ENCODE measurements around the gene GLOD5. TPM values are rescaled to one million over a fixed set of nuclear protein-coding genes. Genes with fewer than 3 reads are reported as not detected.

The GLOD5 gene
- total and polyA plus RNA-seq, 2 of the 4 experiments (the other 2 are of a cell fraction), result not detected

DNA sequence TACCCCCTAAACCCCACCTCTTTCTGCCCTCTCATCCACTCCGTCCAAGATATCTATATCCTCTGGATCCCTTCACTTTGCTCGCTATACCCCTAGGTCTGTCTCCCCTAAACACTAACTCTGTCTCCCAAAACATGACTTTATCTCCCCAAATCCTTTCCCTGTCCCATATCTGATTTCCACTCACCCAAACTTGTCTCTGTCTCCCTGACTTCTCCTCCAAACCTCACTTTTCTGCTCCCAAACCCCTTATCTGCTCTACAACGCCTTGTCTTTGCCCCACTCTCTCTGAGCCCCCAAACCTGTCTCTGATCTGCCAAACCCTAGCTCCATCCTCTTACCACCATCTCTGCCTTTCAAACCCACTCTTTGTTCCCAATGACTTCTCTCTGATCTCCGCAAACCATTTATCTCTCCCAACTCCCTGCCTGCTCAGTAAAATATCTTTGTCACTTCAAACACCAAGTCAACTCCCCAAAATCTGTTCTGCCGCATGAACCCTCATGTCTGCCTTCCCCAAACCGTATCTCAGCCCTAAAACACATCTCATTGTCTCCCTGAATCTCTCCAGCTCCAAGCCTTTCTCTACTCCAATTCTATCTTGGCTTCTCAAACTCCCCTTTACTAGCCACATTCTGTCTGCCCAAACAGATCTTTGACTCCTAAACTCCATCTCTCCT lies 25.4 kb downstream of the GLOD5 start:
- Histone ChIP-seq H3K4me3 (ENCODE audit: insufficient read depth, low read depth, low read length) (no peak overlapping the region), H3K9me3 (ENCODE audit: control insufficient read depth, insufficient read depth, low read length) (no peaks in the 10 kb centered on the region), H3K18ac (ENCODE audit: low read depth, low read length) (no peak overlapping the region), H3K79me1 (ENCODE audit: low read depth in 1 of 2, low read length in 2 of 2) (no peaks in the 10 kb centered on the region), H3K4ac (ENCODE audit: low read depth, low read length) (no peak overlapping the region), H2BK20ac (ENCODE audit: low read depth, low read length) (no peak overlapping the region), H3K23ac (ENCODE audit: low read depth, low read length) (no peak overlapping the region), H2AK9ac (replicated peaks; ENCODE audit: low read depth, low read length, poor library complexity) (no peak overlapping the region), H3K4me1 (ENCODE audit: control insufficient read depth, insufficient read depth, low read length) (no peaks in the 10 kb centered on the region), H2BK15ac (ENCODE audit: low read depth, low read length) (no peak overlapping the region), H3K9ac (ENCODE audit: low read depth, low read length) (no peak overlapping the region), H3K27me3 (ENCODE audit: control insufficient read depth, insufficient read depth, low read length) (peaks cover 22% of the 10 kb centered on the region), H2AFZ (replicated peaks; ENCODE audit: low read length, poor library complexity) (no peak overlapping the region), H3K36me3 (ENCODE audit: control insufficient read depth, insufficient read depth, low read length) (no peaks in the 10 kb centered on the region), H3K27ac (ENCODE audit: insufficient read depth, low read length) (no peak overlapping the region), H4K91ac (ENCODE audit: insufficient read depth, low read depth, low read length) (no peak overlapping the region), H3K4me2 (ENCODE audit: low read depth, low read length) (no peak overlapping the region), H3K9me1 (ENCODE audit: insufficient read depth, low read length) (no peaks in the 10 kb centered on the region), H4K8ac (ENCODE audit: low read depth in 2 of 2, low read length in 2 of 2) (no peak overlapping the region), H3K56ac (ENCODE audit: extremely low read depth, insufficient read depth, low read length) (no peak overlapping the region), H3K14ac (replicated peaks; ENCODE audit: low read depth, low read length) (no peak overlapping the region), H2AK5ac (ENCODE audit: low read depth, low read length) (no peak overlapping the region), H4K20me1 (ENCODE audit: insufficient read depth, low read length) (no peaks in the 10 kb centered on the region; the same call in 1 of the 2 replicates), H2BK120ac (ENCODE audit: low read depth, low read length) (no peak overlapping the region), H4K5ac (ENCODE audit: low read depth, low read length) (no peak overlapping the region), H2BK5ac (ENCODE audit: low read depth, low read length, poor library complexity, severe bottlenecking) (no peak overlapping the region)
- dilution Hi-C loops (cut with HindIII; ENCODE audit: low sequenced_read_pairs, unreplicated experiment) (no loop called here), in situ Hi-C loops (cut with MboI; ENCODE audit: low sequenced_read_pairs) (no loop called here), intact Hi-C loops (cut with micrococcal nuclease) (no loop called here)
- TF ChIP-seq RAD21 (IDR thresholded peaks at IDR 0.05; ENCODE audit: low read length) (no peak), MXI1 (IDR thresholded peaks at IDR 0.05; ENCODE audit: borderline replicate concordance, low read depth, low read length) (no peak), RFX5 (IDR thresholded peaks at IDR 0.05; ENCODE audit: low read depth, low read length) (no peak), POLR2A (IDR thresholded peaks at IDR 0.05; ENCODE audit: low read depth, low read length) (no peak), MAZ (IDR thresholded peaks at IDR 0.05; ENCODE audit: borderline replicate concordance, low read depth, low read length) (no peak), CEBPB (IDR thresholded peaks at IDR 0.05; ENCODE audit: low read depth, low read length) (no peak), NFE2L2 (IDR thresholded peaks at IDR 0.05; ENCODE audit: low read depth, low read length) (no peak), RCOR1 (IDR thresholded peaks at IDR 0.05; ENCODE audit: insufficient replicate concordance, low read length) (no peak)
- TF ChIP-seq, protein P1, sequence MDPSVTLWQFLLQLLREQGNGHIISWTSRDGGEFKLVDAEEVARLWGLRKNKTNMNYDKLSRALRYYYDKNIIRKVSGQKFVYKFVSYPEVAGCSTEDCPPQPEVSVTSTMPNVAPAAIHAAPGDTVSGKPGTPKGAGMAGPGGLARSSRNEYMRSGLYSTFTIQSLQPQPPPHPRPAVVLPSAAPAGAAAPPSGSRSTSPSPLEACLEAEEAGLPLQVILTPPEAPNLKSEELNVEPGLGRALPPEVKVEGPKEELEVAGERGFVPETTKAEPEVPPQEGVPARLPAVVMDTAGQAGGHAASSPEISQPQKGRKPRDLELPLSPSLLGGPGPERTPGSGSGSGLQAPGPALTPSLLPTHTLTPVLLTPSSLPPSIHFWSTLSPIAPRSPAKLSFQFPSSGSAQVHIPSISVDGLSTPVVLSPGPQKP (IDR thresholded peaks at IDR 0.05; ENCODE audit: borderline replicate concordance, low read depth, low read length), result no peak
- TF ChIP-seq, protein P2, sequence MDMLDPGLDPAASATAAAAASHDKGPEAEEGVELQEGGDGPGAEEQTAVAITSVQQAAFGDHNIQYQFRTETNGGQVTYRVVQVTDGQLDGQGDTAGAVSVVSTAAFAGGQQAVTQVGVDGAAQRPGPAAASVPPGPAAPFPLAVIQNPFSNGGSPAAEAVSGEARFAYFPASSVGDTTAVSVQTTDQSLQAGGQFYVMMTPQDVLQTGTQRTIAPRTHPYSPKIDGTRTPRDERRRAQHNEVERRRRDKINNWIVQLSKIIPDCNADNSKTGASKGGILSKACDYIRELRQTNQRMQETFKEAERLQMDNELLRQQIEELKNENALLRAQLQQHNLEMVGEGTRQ (IDR thresholded peaks at IDR 0.05; ENCODE audit: low read depth, low read length), result no peak
- POLR2A ChIA-PET (ENCODE audit: unreplicated experiment), result no interaction called here
- CTCF ChIA-PET, result no interaction called here
- BruUV-seq (replicated peaks), result no TSS peak
- no peak for ATAC-seq (ENCODE audit: low read depth)
- no peak for DNase-seq
- 28 to 100% methylated on average over 1 to 6 of the region's 6 CpGs for WGBS, 2 experiments (ENCODE audit: extremely low coverage in 2 of 2, insufficient read length in 1 of 2)
